A172 (cell line): Measurements from ENCODE around the gene EBNA1BP2. TPM values are rescaled to one million over a fixed set of nuclear protein-coding genes. Genes with fewer than 3 reads are reported as not detected.
"Not testable (repeated sequence)": the region's sequence is repeated elsewhere in the genome, so short reads cannot be mapped to it uniquely, and the experiment has no call there.

Experiments
- DNase-seq: peaks from one replicate; pipeline ENCODE4 v3.0.0-alpha.2; 2015; ENCODE audit warnings: low spot score
- total RNA-seq: library from RNA; depleted of rRNA; stranded (reverse); fragments of >200 nt; shearing (Covaris generic); gene quantifications from 2 replicates; pipeline ENCODE4 v1.2.3, GENCODE V29; 2014

EBNA1BP2 gene
- total RNA-seq, 1 experiment from 2014 or later, result 244 TPM

DNA sequence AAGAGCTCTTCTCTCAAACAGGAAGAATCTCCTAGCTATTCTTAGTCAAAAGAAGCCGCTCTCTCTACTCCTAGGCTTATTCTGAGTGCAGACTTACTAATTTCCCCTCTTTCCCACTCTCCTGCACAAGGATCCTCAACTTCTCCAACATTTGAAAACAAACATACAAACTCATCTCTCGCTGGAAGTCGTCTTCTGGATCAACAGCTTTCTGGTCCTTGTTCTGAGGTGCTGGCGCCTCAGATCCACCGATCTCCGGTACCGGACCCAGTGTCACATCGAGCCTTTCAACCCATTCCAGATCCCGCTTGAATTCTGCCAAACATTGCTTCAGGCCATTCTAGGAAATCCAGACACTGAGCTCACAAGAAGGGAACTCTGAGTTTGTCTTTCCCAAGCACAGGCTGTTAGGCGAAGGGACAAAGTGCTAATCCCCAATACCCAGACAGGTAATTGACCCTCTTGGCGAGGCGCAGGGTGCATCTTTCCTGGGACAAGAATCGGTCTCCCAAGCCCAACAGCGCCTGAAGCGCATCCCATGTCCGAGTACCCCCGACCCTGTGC is 696 bp downstream of the EBNA1BP2 start:
- no peak for DNase-seq

GRCh38 chr1:43165765-43166164 is 6.3 kb downstream of the EBNA1BP2 start:
- no peak for DNase-seq

DNA sequence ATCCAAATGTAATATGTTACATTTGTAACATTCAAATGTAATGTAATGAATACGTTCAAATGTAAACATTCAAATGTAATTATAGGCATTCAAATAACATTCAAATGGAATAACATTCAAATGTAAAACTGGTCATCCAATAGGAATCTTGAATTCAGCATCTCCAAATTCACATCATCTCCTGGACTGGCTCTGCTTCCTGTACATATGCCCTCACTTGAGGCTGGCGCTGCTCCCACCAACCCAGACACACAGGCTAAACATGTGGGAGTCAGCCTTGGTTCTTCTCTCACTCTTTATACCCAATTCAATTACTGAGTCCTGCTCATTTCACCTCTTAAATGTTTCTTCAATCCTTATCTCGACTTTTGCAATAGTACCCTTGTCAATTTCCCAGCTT is 6.9 kb downstream of the EBNA1BP2 start:
- DNase-seq, result no peak

GRCh38 chr1:43156026-43156425 is 16.1 kb downstream of the EBNA1BP2 start:
- DNase-seq, result no peak

DNA sequence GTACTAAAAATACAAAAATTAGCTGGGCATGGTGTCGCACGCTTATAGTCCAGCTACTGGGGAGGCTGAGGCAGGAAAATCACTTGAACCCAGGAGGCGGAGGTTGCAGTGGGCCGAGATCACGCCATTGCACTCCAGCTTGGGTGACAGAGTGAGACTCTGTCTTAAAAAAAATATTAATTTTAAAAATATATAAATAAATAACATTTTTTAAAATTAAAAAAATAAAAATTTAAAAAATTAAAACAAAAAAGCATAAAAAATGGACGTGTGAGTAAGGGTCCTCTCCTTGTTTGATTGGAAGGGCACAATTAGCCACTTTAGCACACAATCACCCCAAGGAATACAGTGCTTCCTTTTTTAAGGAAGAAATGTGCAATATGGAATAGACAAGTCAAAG is 18.6 kb downstream of the EBNA1BP2 start:
- no peak for DNase-seq

DNA sequence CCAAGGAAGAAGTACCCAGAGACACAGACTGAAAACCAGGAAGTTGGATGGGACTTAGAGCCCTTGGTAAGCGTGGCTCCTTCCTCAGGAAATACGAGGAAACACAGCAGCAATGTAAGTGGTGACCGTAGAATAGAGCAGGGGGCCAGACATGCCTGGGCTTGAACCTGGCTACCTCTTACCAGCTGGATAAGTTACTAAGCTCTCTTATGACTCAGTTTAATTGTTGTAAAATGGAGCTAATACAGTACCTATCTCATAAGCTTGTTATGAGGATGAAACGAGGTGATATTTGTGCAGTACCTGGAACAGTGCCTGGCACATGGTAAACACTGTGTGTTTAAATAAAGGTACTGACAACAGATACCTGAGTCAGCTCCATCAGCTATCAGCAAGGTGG is 19.2 kb downstream of the EBNA1BP2 start:
- DNase-seq, result no peak

DNA sequence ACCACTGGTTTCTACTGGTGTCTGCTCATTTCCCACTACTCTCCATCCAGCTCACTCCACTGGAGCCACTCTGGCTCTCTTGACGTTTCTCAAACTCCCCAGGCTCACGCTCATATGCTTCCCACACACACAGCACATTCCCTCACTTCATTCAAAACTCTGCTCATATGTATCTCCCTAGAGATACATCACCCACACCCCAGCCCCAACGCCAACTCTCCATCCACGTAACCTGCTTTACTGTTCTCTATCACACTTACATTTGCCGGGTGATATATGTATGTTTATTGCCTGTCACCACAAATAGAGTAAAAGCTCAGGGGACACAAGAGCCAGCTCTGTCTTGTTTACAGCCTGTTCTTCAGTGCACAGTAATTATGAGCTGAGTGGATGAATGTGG is 22.2 kb downstream of the EBNA1BP2 start:
- no peak for DNase-seq

GRCh38 chr1:43147625-43148327 is 24.3 kb downstream of the EBNA1BP2 start:
- DNase-seq, result peak; percentile 71

DNA sequence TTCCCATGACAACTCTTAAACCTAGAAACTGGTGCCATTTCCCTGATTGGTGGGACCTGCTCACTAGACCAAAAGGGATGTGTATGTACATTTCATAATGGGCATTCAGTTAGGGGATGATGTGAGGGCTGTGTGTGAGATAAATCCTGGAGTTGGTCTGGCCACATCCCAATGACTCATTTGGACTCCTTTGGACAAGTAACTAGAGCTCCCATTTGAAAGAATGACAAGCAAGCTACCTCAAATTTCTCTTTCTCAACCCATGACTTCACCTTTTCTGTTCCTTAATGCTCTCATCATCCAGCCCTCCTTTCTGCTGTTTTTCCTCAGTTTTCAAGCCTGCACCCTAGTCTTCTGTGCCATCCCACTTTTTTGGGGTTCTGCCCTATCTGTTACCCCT is 27.9 kb downstream of the EBNA1BP2 start:
- peak; percentile 60 for DNase-seq

- DNase-seq, result peak; percentile 22
Measured at GRCh38 chr1:43143441-43143888, 28.6 kb downstream of the EBNA1BP2 start.

- no peak for DNase-seq
Measured at GRCh38 chr1:43140583-43140982, 31.5 kb downstream of the EBNA1BP2 start.

DNA sequence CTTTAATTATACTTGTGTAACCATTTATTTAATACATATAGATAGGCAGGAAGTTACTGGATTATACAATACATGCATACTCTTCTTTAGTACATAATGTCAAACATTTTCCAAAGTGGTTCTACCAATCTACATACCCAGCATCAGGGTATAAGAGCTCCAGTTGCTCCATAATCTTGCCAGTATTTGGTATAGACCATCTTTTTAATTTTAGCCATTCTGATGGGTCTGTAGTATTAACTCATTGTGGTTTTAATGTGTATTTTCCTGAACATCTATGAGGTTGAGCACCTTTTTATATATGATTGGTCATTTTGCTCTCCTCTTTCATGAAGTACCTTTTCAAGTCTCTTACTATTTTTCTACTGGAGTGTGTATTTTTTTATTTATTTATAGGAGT is 32.1 kb downstream of the EBNA1BP2 start:
- no peak for DNase-seq

DNA sequence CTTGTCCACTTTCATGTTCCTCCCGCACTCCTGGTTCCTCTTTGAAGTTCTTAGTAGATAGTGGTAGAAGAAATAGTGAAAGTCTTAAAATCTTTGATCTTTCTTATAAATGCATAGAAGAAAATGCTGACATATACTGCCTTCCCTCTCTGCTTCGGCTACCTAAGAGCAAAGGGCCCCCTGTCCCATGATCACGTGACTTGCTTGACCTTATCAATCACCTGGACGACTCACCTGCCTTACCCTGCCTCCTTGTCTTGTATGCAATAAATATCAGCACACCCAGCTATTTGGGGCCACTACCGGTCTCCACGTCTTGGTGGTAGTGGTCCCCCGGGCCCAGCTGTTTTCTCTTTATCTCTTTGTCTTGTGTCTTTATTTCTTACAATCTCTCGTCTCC is 32.8 kb downstream of the EBNA1BP2 start:
- DNase-seq, result not testable (repeated sequence)

DNA sequence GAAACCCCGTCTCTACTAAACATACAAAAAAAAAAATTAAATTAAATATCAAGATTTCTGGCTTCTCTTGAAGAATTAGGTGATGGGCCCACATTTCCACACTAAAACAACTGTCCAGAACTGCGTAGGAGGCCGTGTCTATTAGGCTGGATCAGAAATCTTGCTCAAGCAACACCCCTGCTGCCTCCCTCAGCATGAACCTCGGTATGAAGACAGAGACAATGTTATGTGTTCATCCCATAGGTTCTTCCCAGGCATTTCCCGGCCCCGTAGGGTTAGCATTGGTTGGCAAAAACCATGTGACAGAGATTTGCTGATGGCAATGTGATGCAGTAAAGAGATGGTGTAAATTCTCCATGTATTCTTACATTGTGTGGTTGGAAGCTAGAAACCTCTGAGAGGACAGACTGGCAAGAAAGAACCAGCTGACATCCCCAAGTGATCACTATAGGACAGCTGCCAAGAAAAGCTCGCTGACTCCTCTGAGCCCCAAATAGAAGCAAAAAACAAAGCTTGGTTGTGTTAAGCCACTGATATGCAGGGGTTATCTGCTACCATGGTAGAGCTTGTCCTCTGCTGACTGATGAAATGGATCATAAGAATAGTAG is 34.5 kb downstream of the EBNA1BP2 start:
- no peak for DNase-seq

DNA sequence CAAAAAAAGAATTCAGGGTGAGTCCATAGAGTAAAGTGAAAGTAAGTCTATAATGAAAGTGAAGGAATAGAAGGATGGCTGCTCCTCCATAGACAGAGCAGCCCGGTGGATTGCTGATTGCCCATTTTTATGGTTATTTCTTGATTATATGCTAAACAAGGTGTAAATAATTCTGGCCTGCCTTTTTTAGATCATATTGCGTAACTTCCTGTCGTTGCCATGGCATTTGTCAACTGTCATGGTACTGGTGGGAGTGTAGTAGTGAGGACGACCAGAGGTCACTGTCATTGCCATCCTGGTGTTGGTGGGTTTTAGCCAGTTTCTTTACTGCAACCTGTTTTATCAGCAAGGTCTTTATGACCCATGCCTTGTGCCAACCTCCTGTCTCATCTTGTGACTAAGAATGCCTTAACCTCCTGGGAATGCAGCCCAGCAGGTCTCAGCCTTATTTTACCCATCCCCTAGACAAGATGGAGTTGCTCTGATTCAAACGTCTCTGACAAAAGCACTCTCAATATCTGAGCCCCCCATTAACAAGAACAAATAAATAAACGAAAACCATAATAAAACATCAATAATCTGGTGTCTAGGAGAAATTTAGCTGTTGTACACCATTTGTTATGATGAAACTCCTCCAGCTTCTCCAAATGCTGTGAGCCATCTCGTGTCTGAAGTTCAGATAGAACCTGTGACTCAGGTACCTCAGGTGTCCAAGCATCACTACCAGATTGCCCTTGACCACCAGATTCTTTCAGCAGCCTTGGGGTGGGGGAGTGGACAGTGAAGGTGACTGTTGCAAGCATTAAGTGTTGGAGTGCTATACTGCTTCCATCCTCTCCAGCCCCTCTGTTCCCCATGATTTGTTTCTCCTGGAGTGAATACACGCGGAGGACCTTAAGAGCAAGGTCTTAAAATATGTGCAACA is 36.0 kb downstream of the EBNA1BP2 start:
- no peak for DNase-seq

- no peak for DNase-seq
Measured at GRCh38 chr1:43134640-43135039, 37.5 kb downstream of the EBNA1BP2 start.

GRCh38 chr1:43134068-43134467 is 38.0 kb downstream of the EBNA1BP2 start:
- no peak for DNase-seq

DNA sequence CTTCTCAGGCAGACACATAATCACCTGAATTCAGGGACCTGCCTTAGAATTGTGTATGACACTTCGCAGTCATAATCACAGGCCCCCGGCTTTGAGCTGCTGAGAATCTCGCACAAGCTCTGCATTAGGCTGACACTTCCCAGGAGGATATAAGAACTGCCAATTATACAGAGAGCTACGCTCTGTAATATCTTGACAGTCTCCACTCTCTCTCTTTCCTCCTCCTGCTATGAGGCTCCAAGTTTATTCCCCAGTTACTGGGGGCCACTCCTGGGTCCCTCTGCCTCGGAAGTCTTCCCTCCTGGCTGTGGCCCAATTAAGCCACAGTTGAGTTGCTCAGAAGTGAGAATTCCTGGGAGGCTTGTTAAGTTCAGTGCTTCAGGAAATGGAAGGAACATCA is 42.7 kb downstream of the EBNA1BP2 start:
- DNase-seq, result no peak

- no peak for DNase-seq
Measured at GRCh38 chr1:43128816-43129215, 43.3 kb downstream of the EBNA1BP2 start.

- no peak for DNase-seq
Measured at GRCh38 chr1:43123031-43123430, 49.1 kb downstream of the EBNA1BP2 start.

DNA sequence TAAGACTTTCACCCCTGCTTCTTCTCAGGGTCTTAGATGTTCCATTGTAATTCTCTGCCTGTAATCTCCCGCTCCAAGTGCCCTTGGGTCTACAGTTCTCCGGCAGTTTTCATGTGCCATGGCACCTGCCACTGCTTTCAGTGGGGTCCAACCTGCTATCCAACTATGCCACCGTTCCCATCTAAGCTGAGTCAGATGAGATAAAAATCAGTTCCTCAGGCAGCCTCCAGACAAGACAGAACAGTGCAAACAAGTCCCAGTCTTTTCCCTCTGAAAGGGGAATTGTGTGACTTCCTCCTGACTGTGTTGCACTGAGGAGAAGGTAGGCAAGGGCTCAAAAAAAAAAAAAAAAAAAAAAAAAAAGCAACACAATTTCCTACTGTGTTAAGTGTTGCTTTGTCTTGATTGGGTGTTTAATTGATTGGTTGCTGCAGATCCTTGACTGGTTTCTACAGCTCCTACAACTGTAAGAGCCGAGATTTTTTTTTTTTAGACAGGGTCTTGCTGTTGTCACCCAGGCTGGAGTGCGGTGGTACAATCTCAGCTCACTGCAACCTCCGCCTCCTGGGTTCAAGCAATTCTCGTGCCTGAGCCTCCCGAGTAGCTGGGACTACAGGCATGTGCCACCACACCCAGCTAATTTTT is 50.7 kb downstream of the EBNA1BP2 start:
- DNase-seq, result no peak
